NB4 (cell line): Measurements from ENCODE around the gene RALB.

Source experiments
- POLR2A ChIP-seq: IDR thresholded peaks from 2 replicates; pipeline ENCODE4 v1.6.1; 2011; ENCODE audit warnings: mild to moderate bottlenecking; ENCODE audit not compliant: insufficient read length; ENCODE audit errors: extremely low read depth
- TF ChIP-seq, protein P1 (sequence below): IDR thresholded peaks from one replicate; pipeline ENCODE4 v1.5.1; 2012; ENCODE audit warnings: low read depth, low read length
- TF ChIP-seq, protein P2 (sequence below): IDR thresholded peaks from 2 replicates; pipeline ENCODE4 v1.6.1; 2011; ENCODE audit warnings: low read depth, low read length

DNA sequence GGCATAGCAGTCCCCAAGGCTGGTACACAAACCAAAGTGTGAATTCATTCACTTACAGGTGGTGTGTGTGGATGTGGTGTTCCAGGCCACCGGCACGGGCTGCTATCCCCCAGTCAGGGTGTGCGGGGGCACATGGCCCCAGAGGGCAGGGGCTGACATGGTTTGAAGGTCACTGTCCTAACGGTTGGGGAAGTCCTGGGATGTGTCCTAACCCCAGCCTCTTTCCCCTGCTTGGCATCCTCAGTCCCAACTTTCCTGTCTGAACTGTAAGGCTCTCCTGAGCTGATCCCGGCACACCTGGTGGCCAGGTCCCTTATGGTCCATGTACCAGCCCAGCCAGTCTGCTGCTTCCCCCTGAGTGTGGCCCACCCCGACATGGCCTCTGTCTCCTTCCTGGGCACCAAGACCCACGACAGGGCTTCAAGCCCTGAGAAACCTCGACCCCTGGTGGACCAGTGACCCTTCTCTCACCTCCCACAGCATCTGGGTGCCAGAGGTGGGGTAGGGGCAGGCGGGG lies 27.0 kb upstream of the RALB start:
- TF ChIP-seq, protein P1, sequence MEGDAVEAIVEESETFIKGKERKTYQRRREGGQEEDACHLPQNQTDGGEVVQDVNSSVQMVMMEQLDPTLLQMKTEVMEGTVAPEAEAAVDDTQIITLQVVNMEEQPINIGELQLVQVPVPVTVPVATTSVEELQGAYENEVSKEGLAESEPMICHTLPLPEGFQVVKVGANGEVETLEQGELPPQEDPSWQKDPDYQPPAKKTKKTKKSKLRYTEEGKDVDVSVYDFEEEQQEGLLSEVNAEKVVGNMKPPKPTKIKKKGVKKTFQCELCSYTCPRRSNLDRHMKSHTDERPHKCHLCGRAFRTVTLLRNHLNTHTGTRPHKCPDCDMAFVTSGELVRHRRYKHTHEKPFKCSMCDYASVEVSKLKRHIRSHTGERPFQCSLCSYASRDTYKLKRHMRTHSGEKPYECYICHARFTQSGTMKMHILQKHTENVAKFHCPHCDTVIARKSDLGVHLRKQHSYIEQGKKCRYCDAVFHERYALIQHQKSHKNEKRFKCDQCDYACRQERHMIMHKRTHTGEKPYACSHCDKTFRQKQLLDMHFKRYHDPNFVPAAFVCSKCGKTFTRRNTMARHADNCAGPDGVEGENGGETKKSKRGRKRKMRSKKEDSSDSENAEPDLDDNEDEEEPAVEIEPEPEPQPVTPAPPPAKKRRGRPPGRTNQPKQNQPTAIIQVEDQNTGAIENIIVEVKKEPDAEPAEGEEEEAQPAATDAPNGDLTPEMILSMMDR = no peak
- TF ChIP-seq POLR2A = no peak
- TF ChIP-seq, protein P2, sequence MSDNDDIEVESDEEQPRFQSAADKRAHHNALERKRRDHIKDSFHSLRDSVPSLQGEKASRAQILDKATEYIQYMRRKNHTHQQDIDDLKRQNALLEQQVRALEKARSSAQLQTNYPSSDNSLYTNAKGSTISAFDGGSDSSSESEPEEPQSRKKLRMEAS = no peak
